Tibial artery (tissue), 4 donors: Measurements from ENCODE around the gene PIGU.
A peak's percentile ranks its signal among the peaks of the same experiment; 100 is the strongest.
"Not testable (repeated sequence)": the region's sequence is repeated elsewhere in the genome, so short reads cannot be mapped to it uniquely, and the experiment has no call there.

Experiments
- DNase-seq, 2 donors: peaks; one replicate each; pipeline ENCODE4 v3.0.0-alpha.2; 2019
- H3K27ac ChIP-seq, 2 donors: fragments of 200-600 bp; sonication (generic) in 1 of 2; 1 replicate in 1 of 2; 2 replicates in 1 of 2; pipeline ENCODE4 v1.5.1; 2018 to 2019; ENCODE audit warnings: mild to moderate bottlenecking in 1 of 2
- H3K27me3 ChIP-seq, 2 donors: fragments of 200-600 bp; sonication (generic) in 1 of 2; one replicate each; pipeline versions ENCODE4 v1.5.1 to v1.6.0; 2016 to 2019
- H3K36me3 ChIP-seq, 3 donors: fragments of 200-600 bp; sonication (generic) in 2 of 3; one replicate each; pipeline ENCODE4 v1.5.1; 2016 to 2019; ENCODE audit warnings: mild to moderate bottlenecking in 2 of 3
- H3K4me1 ChIP-seq, 4 donors: fragments of 200-600 bp; sonication (generic) in 2 of 4; 1 replicate in 3 of 4; 2 replicates in 1 of 4; pipeline ENCODE4 v1.5.1; 2016 to 2019
- H3K4me3 ChIP-seq, 2 donors: fragments of 200-600 bp; sonication (generic) in 1 of 2; 1 replicate in 1 of 2; 2 replicates in 1 of 2; pipeline ENCODE4 v1.5.1; 2018 to 2019; ENCODE audit warnings: mild to moderate bottlenecking in 2 of 2
- H3K9me3 ChIP-seq, 3 donors: fragments of 200-600 bp; sonication (generic) in 1 of 3; one replicate each; pipeline ENCODE4 v1.5.1; 2016 to 2019
- CTCF ChIP-seq, 2 experiments: fragments of 200-600 bp in 1 of 2; fragments of 450-650 bp in 1 of 2; IDR thresholded peaks; one replicate each; pipeline ENCODE4 v1.5.1; 2017 to 2019; ENCODE audit warnings: antibody characterized with exemption in 2 of 2, mild to moderate bottlenecking in 1 of 2, moderate library complexity in 1 of 2
- intact Hi-C: fragments of 100-400 bp; cut with DNase I; formaldehyde crosslinking; loops from one replicate; pipeline ENCODE4 v1.15.0; 2023; ENCODE audit warnings: low total_unique reads

Gene PIGU

GRCh38 chr20:34676642-34677373 lies at the start of gene PIGU:
PIGU (minus strand) TSS chr20:34677092; CDS start chr20:34677085, 7 bp downstream.
- peak within 1 kb of the TSS; percentile 91 to 95 for H3K4me3 ChIP-seq

GRCh38 chr20:34724172-34724571 lies 47.3 kb upstream of the PIGU start:
- Histone ChIP-seq H3K36me3 (peaks cover 38 to 57% (median 48%) of the 10 kb centered on the region in 3 donors), H3K4me3 (no peak overlapping the region), H3K27ac (no peak overlapping the region), H3K4me1 (no peaks in the 10 kb centered on the region), H3K27me3 (no peaks in the 10 kb centered on the region), H3K9me3 (no peaks in the 10 kb centered on the region)
- TF ChIP-seq CTCF (IDR thresholded peaks at IDR 0.05), result no peak
- intact Hi-C loops, result no loop called here
- DNase-seq, result no peak

More at GRCh38 chr20:34676642-34677373, at the start of gene PIGU:
- H3K4me1 ChIP-seq, result peaks cover 0 to 13% (median 4%) of the 10 kb centered on the region in 4 donors
- peak; percentile 22 to 44 for TF ChIP-seq CTCF (IDR thresholded peaks at IDR 0.05)
- no peaks in the 10 kb centered on the region for H3K27me3 ChIP-seq
- DNase-seq, result peak; percentile 93 to 96
- no peaks in the 10 kb centered on the region for H3K9me3 ChIP-seq
- peak within 1 kb of the TSS; percentile 69 to 82 for H3K27ac ChIP-seq
- intact Hi-C loops, result no loop called here
- no peaks in the 10 kb centered on the region for H3K36me3 ChIP-seq

GRCh38 chr20:34722560-34722959 lies 45.7 kb upstream of the PIGU start:
- H3K9me3 ChIP-seq, H3K4me3 ChIP-seq, H3K27me3 ChIP-seq, DNase-seq, intact Hi-C loops, H3K27ac ChIP-seq, H3K4me1 ChIP-seq: not testable (repeated sequence)
- H3K36me3 ChIP-seq, result peaks cover 38 to 69% (median 41%) of the 10 kb centered on the region in 3 donors

- no peak for DNase-seq
- intact Hi-C loops, result no loop called here
- Histone ChIP-seq H3K4me1 (no peaks in the 10 kb centered on the region), H3K27ac (no peak overlapping the region), H3K27me3 (no peaks in the 10 kb centered on the region), H3K9me3 (no peaks in the 10 kb centered on the region), H3K36me3 (peaks cover 25 to 60% (median 41%) of the 10 kb centered on the region in 3 donors), H3K4me3 (no peak overlapping the region)
- no peak for TF ChIP-seq CTCF (IDR thresholded peaks at IDR 0.05)
Observed at GRCh38 chr20:34720266-34720665, 43.4 kb upstream of the PIGU start.

GRCh38 chr20:34719242-34720017 lies 42.5 kb upstream of the PIGU start:
- H3K27me3 ChIP-seq, H3K4me1 ChIP-seq, H3K9me3 ChIP-seq, DNase-seq, H3K4me3 ChIP-seq, H3K27ac ChIP-seq, intact Hi-C loops: not testable (repeated sequence)
- peaks cover 18 to 60% (median 41%) of the 10 kb centered on the region in 3 donors for H3K36me3 ChIP-seq

GRCh38 chr20:34717230-34718095 lies 40.6 kb upstream of the PIGU start:
- Histone ChIP-seq H3K4me1 (no peaks in the 10 kb centered on the region), H3K36me3 (peaks cover 16 to 52% (median 46%) of the 10 kb centered on the region in 3 donors), H3K4me3 (no peak overlapping the region), H3K9me3 (no peaks in the 10 kb centered on the region), H3K27ac (no peak overlapping the region), H3K27me3 (no peaks in the 10 kb centered on the region)
- DNase-seq, result no peak
- TF ChIP-seq CTCF (IDR thresholded peaks at IDR 0.05), result no peak
- intact Hi-C loops, result no loop called here
